ENCODE measurements around the gene WSB1. TPM values are rescaled to one million over a fixed set of nuclear protein-coding genes. Genes with fewer than 3 reads are reported as not detected.
"Not testable (repeated sequence)": the region's sequence is repeated elsewhere in the genome, so short reads cannot be mapped to it uniquely, and the experiment has no call there.

Gene WSB1
- total RNA-seq, 1 experiment from 2014 or later = 157 TPM

DNA sequence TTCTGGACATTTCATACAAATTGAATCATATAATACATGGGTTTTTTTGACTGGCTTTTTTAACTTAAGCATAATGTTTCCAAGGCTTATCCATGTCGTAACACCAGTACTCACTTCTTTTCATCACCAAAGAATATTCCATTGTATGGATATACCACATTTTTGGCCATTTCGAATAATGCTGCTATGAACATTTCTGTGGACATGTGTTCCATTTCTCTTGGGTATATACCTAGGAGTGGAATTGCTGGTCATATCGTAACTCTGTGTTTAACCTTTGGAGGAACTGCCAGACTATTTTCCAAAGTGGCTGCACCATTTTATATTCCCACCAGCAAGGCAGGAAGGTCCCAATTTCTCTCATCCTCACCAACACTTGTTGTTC lies 46.0 kb upstream of the WSB1 start:
- POLR2A ChIA-PET = no interaction called here
- Histone ChIP-seq H3K4me1 (peaks cover 18% of the 10 kb centered on the region), H3K4me3 (ENCODE audit: low read depth, low read length) (no peak overlapping the region), H3K9me3 (no peaks in the 10 kb centered on the region), H3K36me3 (ENCODE audit: control insufficient read depth, insufficient read depth, low read length) (no peaks in the 10 kb centered on the region), H3K27me3 (replicated peaks; ENCODE audit: control insufficient read depth, insufficient read depth, low read length) (no peaks in the 10 kb centered on the region)
- CTCF ChIA-PET = no interaction called here
- H3K4me3 Mint-ChIP-seq (ENCODE audit: unreplicated experiment) = no peak overlapping the region
- no peaks in the 10 kb centered on the region for H3K27me3 Mint-ChIP-seq (ENCODE audit: insufficient read depth, unreplicated experiment)
- H3K36me3 Mint-ChIP-seq (ENCODE audit: insufficient read depth, unreplicated experiment) = peaks cover 6% of the 10 kb centered on the region
- no TSS peak for BruUV-seq (replicated peaks)
- no peaks in the 10 kb centered on the region for H3K9me3 Mint-ChIP-seq (ENCODE audit: unreplicated experiment)
- H3K4me1 Mint-ChIP-seq (ENCODE audit: low read depth, unreplicated experiment) = peaks cover 21% of the 10 kb centered on the region
- no peak overlapping the region for H3K27ac Mint-ChIP-seq (ENCODE audit: unreplicated experiment)
- TF ChIP-seq, protein P1, sequence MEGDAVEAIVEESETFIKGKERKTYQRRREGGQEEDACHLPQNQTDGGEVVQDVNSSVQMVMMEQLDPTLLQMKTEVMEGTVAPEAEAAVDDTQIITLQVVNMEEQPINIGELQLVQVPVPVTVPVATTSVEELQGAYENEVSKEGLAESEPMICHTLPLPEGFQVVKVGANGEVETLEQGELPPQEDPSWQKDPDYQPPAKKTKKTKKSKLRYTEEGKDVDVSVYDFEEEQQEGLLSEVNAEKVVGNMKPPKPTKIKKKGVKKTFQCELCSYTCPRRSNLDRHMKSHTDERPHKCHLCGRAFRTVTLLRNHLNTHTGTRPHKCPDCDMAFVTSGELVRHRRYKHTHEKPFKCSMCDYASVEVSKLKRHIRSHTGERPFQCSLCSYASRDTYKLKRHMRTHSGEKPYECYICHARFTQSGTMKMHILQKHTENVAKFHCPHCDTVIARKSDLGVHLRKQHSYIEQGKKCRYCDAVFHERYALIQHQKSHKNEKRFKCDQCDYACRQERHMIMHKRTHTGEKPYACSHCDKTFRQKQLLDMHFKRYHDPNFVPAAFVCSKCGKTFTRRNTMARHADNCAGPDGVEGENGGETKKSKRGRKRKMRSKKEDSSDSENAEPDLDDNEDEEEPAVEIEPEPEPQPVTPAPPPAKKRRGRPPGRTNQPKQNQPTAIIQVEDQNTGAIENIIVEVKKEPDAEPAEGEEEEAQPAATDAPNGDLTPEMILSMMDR (IDR thresholded peaks at IDR 0.05; ENCODE audit: insufficient read depth in 1 of 2, low read depth in 1 of 2, low read length in 1 of 2, severe bottlenecking in 1 of 2, unreplicated experiment in 1 of 2) = no peak
- DNase-seq = no peak
- intact Hi-C loops (cut with micrococcal nuclease; ENCODE audit: unreplicated experiment) = no loop called here

DNA sequence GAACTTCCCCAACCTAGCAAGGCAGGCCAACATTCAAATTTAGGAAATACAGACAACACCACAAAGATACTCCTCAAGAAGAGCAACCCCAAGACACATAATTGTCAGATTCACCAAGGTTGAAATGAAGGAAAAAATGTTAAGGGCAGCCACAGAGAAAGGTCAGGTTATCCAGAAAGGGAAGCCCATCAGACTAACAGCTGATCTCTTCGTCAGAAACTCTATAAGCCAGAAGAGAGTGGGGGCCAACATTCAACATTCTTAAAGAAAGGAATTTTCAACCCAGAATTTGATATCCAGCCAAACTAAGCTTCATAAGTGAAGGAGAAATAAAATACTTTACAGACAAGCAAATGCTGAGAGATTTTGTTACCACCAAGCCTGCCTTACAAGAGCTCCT lies 43.1 kb upstream of the WSB1 start:
- H3K4me3 ChIP-seq (ENCODE audit: low read depth, low read length); H3K36me3 Mint-ChIP-seq (ENCODE audit: insufficient read depth, unreplicated experiment); H3K27me3 Mint-ChIP-seq (ENCODE audit: insufficient read depth, unreplicated experiment); H3K36me3 ChIP-seq (ENCODE audit: control insufficient read depth, insufficient read depth, low read length); BruUV-seq (replicated peaks); H3K4me1 Mint-ChIP-seq (ENCODE audit: low read depth, unreplicated experiment); H3K4me3 Mint-ChIP-seq (ENCODE audit: unreplicated experiment); H3K27me3 ChIP-seq (replicated peaks; ENCODE audit: control insufficient read depth, insufficient read depth, low read length); POLR2A ChIA-PET; H3K9me3 Mint-ChIP-seq (ENCODE audit: unreplicated experiment); DNase-seq; H3K4me1 ChIP-seq; H3K9me3 ChIP-seq; intact Hi-C loops (cut with micrococcal nuclease; ENCODE audit: unreplicated experiment); H3K27ac Mint-ChIP-seq (ENCODE audit: unreplicated experiment): not testable (repeated sequence)
- CTCF ChIA-PET = interaction anchor here (1.3 kb wide), 1 partner anchor 82 kb away, joined by 5 read pairs; no protein-coding TSS in a partner anchor

DNA sequence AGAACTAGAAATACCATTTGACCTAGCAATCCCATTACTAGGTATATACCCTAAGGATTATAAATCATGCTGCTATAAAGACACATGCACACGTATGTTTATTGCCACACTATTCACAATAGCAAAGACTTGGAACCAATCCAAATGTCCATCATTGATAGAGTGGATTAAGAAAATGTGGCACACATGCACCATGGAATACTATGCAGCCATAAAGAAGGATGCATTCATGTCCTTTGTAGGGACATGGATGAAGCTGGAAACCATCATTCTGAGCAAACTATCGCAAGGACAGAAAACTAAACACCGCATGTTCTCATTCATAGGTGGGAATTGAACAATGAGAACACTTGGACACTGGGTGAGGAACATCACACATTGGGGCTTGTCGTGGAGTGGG lies 39.1 kb upstream of the WSB1 start:
- CTCF ChIA-PET = not testable (repeated sequence)

DNA sequence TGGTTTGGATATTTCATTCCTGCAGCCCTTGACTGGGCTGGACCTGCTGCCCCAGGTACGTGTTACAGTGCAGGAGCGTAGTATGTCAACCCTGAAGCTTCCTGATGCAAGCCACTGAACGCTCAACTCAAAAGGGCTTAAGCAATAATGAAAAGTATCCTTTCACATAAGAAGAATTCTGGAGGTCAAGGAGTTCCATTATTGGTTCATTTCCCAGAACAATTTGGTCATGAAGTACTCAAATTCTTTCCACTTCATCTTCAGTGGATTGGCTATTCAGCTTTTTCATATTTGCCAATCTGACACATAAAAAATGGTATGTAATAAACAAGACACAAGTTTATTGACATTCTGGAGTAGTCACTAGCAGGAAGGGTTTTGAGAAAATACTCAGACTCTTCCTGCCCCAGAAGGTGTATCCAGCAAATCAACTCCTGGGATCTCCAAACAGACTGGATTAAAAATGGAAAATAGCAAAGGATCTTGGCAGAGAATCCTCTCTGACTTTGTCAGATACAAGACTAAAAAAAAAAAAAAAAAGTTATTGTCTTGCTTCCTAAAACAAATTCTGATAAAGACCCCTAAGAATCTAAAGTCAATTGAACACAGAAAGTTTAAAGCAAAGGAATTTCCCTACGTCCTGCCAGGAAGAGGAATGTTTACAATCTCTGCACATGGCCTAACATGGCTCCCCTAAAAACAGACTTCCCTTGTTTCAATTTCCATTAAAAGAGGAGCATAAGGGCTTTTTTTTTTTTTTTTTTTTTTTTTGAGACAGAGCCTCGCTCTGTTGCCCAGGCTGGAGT lies 37.5 kb upstream of the WSB1 start:
- H3K4me3 ChIP-seq (ENCODE audit: low read depth, low read length) = no peak overlapping the region
- POLR2A ChIA-PET = no interaction called here
- no peak overlapping the region for H3K27ac Mint-ChIP-seq (ENCODE audit: unreplicated experiment)
- DNase-seq = no peak
- TF ChIP-seq, protein P1 (IDR thresholded peaks at IDR 0.05; ENCODE audit: insufficient read depth in 1 of 2, low read depth in 1 of 2, low read length in 1 of 2, severe bottlenecking in 1 of 2, unreplicated experiment in 1 of 2) = no peak
- no peaks in the 10 kb centered on the region; the same call in 1 of the 2 replicates for H3K27me3 ChIP-seq (replicated peaks; ENCODE audit: control insufficient read depth, insufficient read depth, low read length)
- CTCF ChIA-PET = interaction anchor here (1.7 kb wide), 1 partner anchor 77 kb away, joined by 5 read pairs; no protein-coding TSS in a partner anchor
- H3K9me3 ChIP-seq = no peaks in the 10 kb centered on the region; the same call in 1 of the 2 replicates
- H3K4me1 ChIP-seq = peaks cover 6% of the 10 kb centered on the region; the same call in 1 of the 2 replicates
- H3K36me3 ChIP-seq (ENCODE audit: control insufficient read depth, insufficient read depth, low read length) = no peaks in the 10 kb centered on the region
- no peaks in the 10 kb centered on the region for H3K36me3 Mint-ChIP-seq (ENCODE audit: insufficient read depth, unreplicated experiment)
- no TSS peak for BruUV-seq (replicated peaks)
- H3K4me3 Mint-ChIP-seq (ENCODE audit: unreplicated experiment) = no peak overlapping the region
- H3K9me3 Mint-ChIP-seq (ENCODE audit: unreplicated experiment) = peaks cover 4% of the 10 kb centered on the region
- no peaks in the 10 kb centered on the region for H3K27me3 Mint-ChIP-seq (ENCODE audit: insufficient read depth, unreplicated experiment)
- H3K4me1 Mint-ChIP-seq (ENCODE audit: low read depth, unreplicated experiment) = no peaks in the 10 kb centered on the region
- intact Hi-C loops (cut with micrococcal nuclease; ENCODE audit: unreplicated experiment) = no loop called here

More for the DNA sequence above, 39.1 kb upstream of the WSB1 start:
- DNase-seq; H3K36me3 Mint-ChIP-seq (ENCODE audit: insufficient read depth, unreplicated experiment); H3K4me1 Mint-ChIP-seq (ENCODE audit: low read depth, unreplicated experiment); H3K4me1 ChIP-seq; H3K4me3 ChIP-seq (ENCODE audit: low read depth, low read length); H3K4me3 Mint-ChIP-seq (ENCODE audit: unreplicated experiment); H3K27ac Mint-ChIP-seq (ENCODE audit: unreplicated experiment); H3K27me3 Mint-ChIP-seq (ENCODE audit: insufficient read depth, unreplicated experiment); H3K27me3 ChIP-seq (replicated peaks; ENCODE audit: control insufficient read depth, insufficient read depth, low read length); BruUV-seq (replicated peaks); intact Hi-C loops (cut with micrococcal nuclease; ENCODE audit: unreplicated experiment); POLR2A ChIA-PET; H3K9me3 Mint-ChIP-seq (ENCODE audit: unreplicated experiment); H3K36me3 ChIP-seq (ENCODE audit: control insufficient read depth, insufficient read depth, low read length); H3K9me3 ChIP-seq: not testable (repeated sequence)
